ENCODE data around the gene PRDX5.

Gene PRDX5

DNA sequence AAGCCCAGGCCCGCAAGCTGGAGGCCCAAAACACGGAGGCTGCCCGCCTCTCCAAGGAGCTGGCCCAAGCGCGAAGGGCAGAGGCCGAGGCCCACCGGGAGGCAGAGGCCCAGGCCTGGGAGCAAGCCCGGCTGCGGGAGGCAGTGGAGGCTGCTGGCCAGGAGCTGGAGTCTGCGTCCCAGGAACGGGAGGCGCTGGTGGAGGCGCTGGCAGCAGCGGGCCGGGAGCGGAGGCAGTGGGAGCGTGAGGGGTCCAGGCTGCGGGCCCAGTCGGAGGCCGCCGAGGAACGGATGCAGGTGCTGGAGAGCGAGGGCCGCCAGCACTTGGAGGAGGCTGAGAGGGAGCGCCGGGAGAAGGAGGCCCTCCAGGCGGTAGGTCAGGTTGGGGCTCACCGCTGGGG, 26.9 kb downstream of the PRDX5 start:
- peaks cover 0 to 40% (median 30%) of the 10 kb centered on the region in 4 experiments for H3K4me1 ChIP-seq (ENCODE audit: control extremely low read depth in 1 of 4, control insufficient read depth in 4 of 4, insufficient read depth in 4 of 4, low read length in 3 of 4)
- H3K4me3 ChIP-seq (ENCODE audit: control insufficient read depth in 1 of 7, extremely low read depth in 1 of 7, insufficient read depth in 4 of 7, low read depth in 2 of 7, low read length in 6 of 7) = no peak overlapping the region
- no peaks in the 10 kb centered on the region for H3K9me3 ChIP-seq (ENCODE audit: control extremely low read depth in 1 of 5, control insufficient read depth in 4 of 5, insufficient read depth in 2 of 5, low read depth in 1 of 5, low read length in 4 of 5)
- no peak overlapping the region for H3K27ac ChIP-seq (ENCODE audit: insufficient read depth in 1 of 2, low read depth in 1 of 2, low read length in 2 of 2, poor library complexity in 1 of 2, severe bottlenecking in 2 of 2)
- peaks cover 0 to 11% (median 4%) of the 10 kb centered on the region in 4 experiments for H3K36me3 ChIP-seq (ENCODE audit: control insufficient read depth in 4 of 4, insufficient read depth in 4 of 4, low read length in 3 of 4)
- DNase-seq = no peak
- ChIA-PET CTCF (interaction anchor here (1.0 to 10.9 kb wide), 5 partner anchors 9 to 41 kb away, joined by 4 to 154 read pairs (median 4); partner anchors contain the start of genes PRDX5, RPS6KA4 and TRMT112), POLR2A (no interaction called here)
- 99% methylated on average over 27 of the region's 28 CpGs for WGBS (ENCODE audit: insufficient coverage)
- no peaks in the 10 kb centered on the region for H3K27me3 ChIP-seq (replicated peaks in 2 of 5; ENCODE audit: control insufficient read depth in 4 of 5, insufficient read depth in 5 of 5, low read length in 4 of 5)

DNA sequence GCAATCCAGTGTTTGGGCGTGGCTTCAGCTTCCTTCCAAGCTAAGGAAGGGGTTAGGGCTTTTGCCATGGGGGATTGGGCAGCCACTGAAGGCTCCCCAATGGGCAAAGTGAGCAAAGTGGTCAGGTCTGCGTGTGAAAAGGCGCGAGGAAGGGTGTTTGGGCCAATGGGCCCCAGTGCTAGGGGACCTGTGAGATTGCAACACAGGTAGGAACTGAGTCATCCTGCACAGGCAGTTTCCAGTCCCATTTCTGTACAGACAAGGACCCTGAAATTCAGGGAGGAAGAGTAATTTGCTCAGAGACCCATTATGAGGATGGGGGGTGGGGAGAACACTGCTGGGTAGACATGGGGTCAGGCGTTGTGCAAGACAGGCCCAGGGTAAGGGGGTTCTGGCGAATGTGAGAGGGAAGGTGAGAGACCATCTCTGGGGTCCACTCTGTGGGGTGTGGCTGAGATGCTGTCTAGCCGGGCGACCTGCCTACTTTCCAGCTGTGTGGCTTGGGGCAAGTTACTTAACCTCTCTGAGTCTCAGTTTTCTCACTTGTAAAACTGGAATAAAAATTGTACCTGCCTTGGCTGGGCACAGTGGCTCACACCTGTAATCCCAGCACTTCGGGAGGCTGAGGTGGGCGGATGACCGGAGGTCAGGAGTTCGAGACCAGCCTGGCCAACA, 29.4 kb downstream of the PRDX5 start:
- 73% methylated on average over 6 of the region's 12 CpGs for WGBS (ENCODE audit: insufficient coverage)
- ChIA-PET POLR2A (no interaction called here), CTCF (interaction anchor here (0.9 to 10.9 kb wide), 4 partner anchors 9 to 30 kb away, joined by 3 to 154 read pairs (median 70); partner anchors contain the start of genes PRDX5, RPS6KA4 and TRMT112)

DNA sequence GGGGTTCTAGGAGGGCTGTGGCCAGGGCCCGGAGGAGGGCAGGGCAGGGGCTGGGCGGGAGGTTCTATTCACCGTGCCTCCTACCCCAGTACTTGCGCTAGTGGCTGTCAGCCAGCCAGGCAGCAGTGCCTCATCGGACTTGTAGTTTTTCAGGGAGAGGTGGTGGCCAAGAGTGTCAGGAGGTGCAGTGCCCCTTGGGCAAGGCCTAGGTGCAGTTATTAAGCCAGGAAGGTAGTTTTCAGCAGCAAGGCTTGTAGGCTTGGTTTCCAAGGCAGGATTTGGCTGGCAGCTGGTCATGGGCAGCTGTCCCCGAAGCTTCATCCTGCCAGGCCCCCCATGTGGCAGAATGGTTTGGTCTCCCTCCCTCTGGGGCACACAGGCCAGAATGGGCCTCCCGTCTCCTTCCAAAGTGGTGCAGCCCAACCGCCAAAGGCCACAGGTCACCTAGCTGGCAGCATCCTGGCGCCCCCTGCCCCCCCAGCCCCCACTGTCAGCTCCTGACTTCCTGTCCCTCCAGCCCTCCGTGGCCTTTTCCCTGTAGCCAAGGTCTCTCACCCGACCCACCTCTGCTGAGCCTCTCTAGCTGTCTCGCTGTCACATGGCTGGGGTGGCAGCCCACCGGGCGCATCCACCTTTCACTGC, 30.6 kb downstream of the PRDX5 start:
- WGBS (ENCODE audit: insufficient coverage) = 94% methylated on average over 12 of the region's 14 CpGs
- Histone ChIP-seq H3K36me3 (ENCODE audit: control insufficient read depth in 4 of 4, insufficient read depth in 4 of 4, low read length in 3 of 4) (peaks cover 0 to 11% (median 3%) of the 10 kb centered on the region in 4 experiments), H3K27ac (ENCODE audit: insufficient read depth in 1 of 2, low read depth in 1 of 2, low read length in 2 of 2, poor library complexity in 1 of 2, severe bottlenecking in 2 of 2) (no peak overlapping the region), H3K27me3 (replicated peaks in 2 of 5; ENCODE audit: control insufficient read depth in 4 of 5, insufficient read depth in 5 of 5, low read length in 4 of 5) (no peaks in the 10 kb centered on the region), H3K9me3 (ENCODE audit: control extremely low read depth in 1 of 5, control insufficient read depth in 4 of 5, insufficient read depth in 2 of 5, low read depth in 1 of 5, low read length in 4 of 5) (no peaks in the 10 kb centered on the region), H3K4me1 (ENCODE audit: control extremely low read depth in 1 of 4, control insufficient read depth in 4 of 4, insufficient read depth in 4 of 4, low read length in 3 of 4) (peaks cover 0 to 8% (median 2%) of the 10 kb centered on the region in 4 experiments), H3K4me3 (ENCODE audit: control insufficient read depth in 1 of 7, extremely low read depth in 1 of 7, insufficient read depth in 4 of 7, low read depth in 2 of 7, low read length in 6 of 7) (no peak overlapping the region)
- POLR2A ChIA-PET = no interaction called here
- DNase-seq = no peak
- CTCF ChIA-PET = interaction anchor here (0.6 to 10.9 kb wide), 5 partner anchors 8 to 37 kb away, joined by 3 to 154 read pairs (median 4); partner anchors contain the start of genes PRDX5, RPS6KA4 and TRMT112

More for the DNA sequence above, 29.4 kb downstream of the PRDX5 start:
- peaks cover 0 to 14% (median 5%) of the 10 kb centered on the region in 4 experiments for H3K4me1 ChIP-seq (ENCODE audit: control extremely low read depth in 1 of 4, control insufficient read depth in 4 of 4, insufficient read depth in 4 of 4, low read length in 3 of 4)
- H3K4me3 ChIP-seq (ENCODE audit: control insufficient read depth in 1 of 7, extremely low read depth in 1 of 7, insufficient read depth in 4 of 7, low read depth in 2 of 7, low read length in 6 of 7) = no peak overlapping the region
- H3K36me3 ChIP-seq (ENCODE audit: control insufficient read depth in 4 of 4, insufficient read depth in 4 of 4, low read length in 3 of 4) = peaks cover 0 to 11% (median 4%) of the 10 kb centered on the region in 4 experiments
- DNase-seq = peak in 1 of 3 donors; percentile 22
- no peaks in the 10 kb centered on the region for H3K9me3 ChIP-seq (ENCODE audit: control extremely low read depth in 1 of 5, control insufficient read depth in 4 of 5, insufficient read depth in 2 of 5, low read depth in 1 of 5, low read length in 4 of 5)
- no peak overlapping the region for H3K27ac ChIP-seq (ENCODE audit: insufficient read depth in 1 of 2, low read depth in 1 of 2, low read length in 2 of 2, poor library complexity in 1 of 2, severe bottlenecking in 2 of 2)
- H3K27me3 ChIP-seq (replicated peaks in 2 of 5; ENCODE audit: control insufficient read depth in 4 of 5, insufficient read depth in 5 of 5, low read length in 4 of 5) = no peaks in the 10 kb centered on the region

DNA sequence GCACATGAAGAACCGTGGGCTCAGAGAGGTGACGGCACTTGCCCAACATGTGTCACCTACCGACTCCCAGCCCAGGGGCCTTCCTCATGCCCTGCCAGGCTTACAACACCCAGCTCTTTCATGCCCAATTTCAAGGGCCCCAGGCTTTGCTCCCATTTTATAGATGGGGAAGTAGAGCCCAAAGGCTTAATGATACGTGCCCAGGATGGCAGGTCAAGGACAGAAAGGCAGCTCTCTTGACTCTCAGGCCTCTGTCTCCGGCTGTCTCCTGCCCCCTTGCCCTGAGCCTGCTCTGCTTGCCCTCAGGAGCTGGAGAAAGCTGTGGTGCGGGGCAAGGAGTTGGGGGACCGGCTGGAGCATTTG, 31.1 kb downstream of the PRDX5 start:
- WGBS (ENCODE audit: insufficient coverage) = 92% methylated on average over 6 of the region's 7 CpGs
- no peaks in the 10 kb centered on the region for H3K9me3 ChIP-seq (ENCODE audit: control extremely low read depth in 1 of 5, control insufficient read depth in 4 of 5, insufficient read depth in 2 of 5, low read depth in 1 of 5, low read length in 4 of 5)
- H3K4me1 ChIP-seq (ENCODE audit: control extremely low read depth in 1 of 4, control insufficient read depth in 4 of 4, insufficient read depth in 4 of 4, low read length in 3 of 4) = peaks cover 0 to 9% (median 2%) of the 10 kb centered on the region in 4 experiments
- no peak for DNase-seq
- no peaks in the 10 kb centered on the region for H3K27me3 ChIP-seq (replicated peaks in 2 of 5; ENCODE audit: control insufficient read depth in 4 of 5, insufficient read depth in 5 of 5, low read length in 4 of 5)
- H3K27ac ChIP-seq (ENCODE audit: insufficient read depth in 1 of 2, low read depth in 1 of 2, low read length in 2 of 2, poor library complexity in 1 of 2, severe bottlenecking in 2 of 2) = no peak overlapping the region
- CTCF ChIA-PET = interaction anchor here (0.6 to 10.9 kb wide), 4 partner anchors 7 to 38 kb away, joined by 3 to 154 read pairs (median 70); partner anchors contain the start of gene RPS6KA4
- POLR2A ChIA-PET = no interaction called here
- peaks cover 0 to 7% (median 3%) of the 10 kb centered on the region in 4 experiments for H3K36me3 ChIP-seq (ENCODE audit: control insufficient read depth in 4 of 4, insufficient read depth in 4 of 4, low read length in 3 of 4)
- no peak overlapping the region for H3K4me3 ChIP-seq (ENCODE audit: control insufficient read depth in 1 of 7, extremely low read depth in 1 of 7, insufficient read depth in 4 of 7, low read depth in 2 of 7, low read length in 6 of 7)

DNA sequence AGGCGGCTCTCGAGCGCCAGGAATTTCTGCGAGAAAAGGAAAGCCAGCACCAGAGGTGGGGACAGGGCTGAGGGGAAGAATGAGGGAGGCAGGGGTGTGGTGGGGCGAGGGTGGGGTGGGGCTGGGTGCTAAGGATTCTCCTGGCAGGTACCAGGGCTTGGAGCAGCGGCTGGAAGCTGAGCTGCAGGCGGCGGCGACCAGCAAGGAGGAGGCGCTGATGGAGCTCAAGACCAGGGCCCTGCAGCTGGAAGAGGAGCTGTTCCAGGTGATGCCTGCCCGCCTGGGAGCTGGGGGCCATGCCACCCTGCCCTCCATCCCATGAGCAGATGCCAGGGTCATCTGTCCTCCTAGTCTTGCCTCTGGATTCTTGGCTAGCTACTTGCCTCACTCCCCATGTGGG, 31.5 kb downstream of the PRDX5 start:
- 96% methylated on average over 7 of the region's 11 CpGs for WGBS (ENCODE audit: insufficient coverage)
- Histone ChIP-seq H3K4me3 (ENCODE audit: control insufficient read depth in 1 of 7, extremely low read depth in 1 of 7, insufficient read depth in 4 of 7, low read depth in 2 of 7, low read length in 6 of 7) (no peak overlapping the region), H3K9me3 (ENCODE audit: control extremely low read depth in 1 of 5, control insufficient read depth in 4 of 5, insufficient read depth in 2 of 5, low read depth in 1 of 5, low read length in 4 of 5) (no peaks in the 10 kb centered on the region), H3K4me1 (ENCODE audit: control extremely low read depth in 1 of 4, control insufficient read depth in 4 of 4, insufficient read depth in 4 of 4, low read length in 3 of 4) (peaks cover 0 to 13% (median 3%) of the 10 kb centered on the region in 4 experiments), H3K27ac (ENCODE audit: insufficient read depth in 1 of 2, low read depth in 1 of 2, low read length in 2 of 2, poor library complexity in 1 of 2, severe bottlenecking in 2 of 2) (no peak overlapping the region), H3K36me3 (ENCODE audit: control insufficient read depth in 4 of 4, insufficient read depth in 4 of 4, low read length in 3 of 4) (peaks cover 0 to 6% (median 2%) of the 10 kb centered on the region in 4 experiments), H3K27me3 (replicated peaks in 2 of 5; ENCODE audit: control insufficient read depth in 4 of 5, insufficient read depth in 5 of 5, low read length in 4 of 5) (no peaks in the 10 kb centered on the region)
- no peak for DNase-seq
- POLR2A ChIA-PET = no interaction called here
- CTCF ChIA-PET = interaction anchor here (1.2 to 10.9 kb wide), 4 partner anchors 7 to 20 kb away, joined by 3 to 154 read pairs (median 70); partner anchors contain the start of gene RPS6KA4

DNA sequence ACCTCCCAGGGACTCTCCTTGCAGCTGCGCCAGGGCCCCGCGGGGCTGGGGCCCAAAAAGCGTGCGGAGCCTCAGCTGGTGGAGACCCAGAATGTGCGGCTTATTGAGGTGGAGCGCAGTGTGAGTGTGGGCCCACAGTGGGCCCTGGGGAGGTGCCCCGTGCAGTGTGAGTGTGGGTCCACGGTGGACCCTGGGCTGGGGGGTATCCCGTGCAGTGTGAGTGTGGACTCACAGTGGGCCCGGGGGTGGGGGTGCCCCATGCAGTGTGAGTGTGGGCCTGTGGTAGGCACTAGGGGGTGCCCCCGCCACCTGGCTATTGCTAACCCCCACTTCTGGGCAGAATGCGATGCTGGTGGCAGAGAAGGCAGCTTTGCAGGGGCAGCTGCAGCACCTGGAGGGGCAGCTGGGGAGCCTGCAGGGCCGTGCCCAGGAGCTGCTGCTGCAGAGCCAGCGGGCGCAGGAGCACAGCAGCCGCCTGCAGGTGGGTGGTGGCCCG, 33.3 kb downstream of the PRDX5 start:
- no peak for DNase-seq
- 96% methylated on average over 16 of the region's 18 CpGs for WGBS (ENCODE audit: insufficient coverage)
- H3K36me3 ChIP-seq (ENCODE audit: control insufficient read depth in 4 of 4, insufficient read depth in 4 of 4, low read length in 3 of 4) = no peaks in the 10 kb centered on the region
- CTCF ChIA-PET = interaction anchor here (1.1 to 10.8 kb wide), 4 partner anchors 6 to 42 kb away, joined by 3 to 154 read pairs (median 70); partner anchors contain the start of genes CCDC88B, PRDX5 and TRMT112
- H3K27me3 ChIP-seq (replicated peaks in 2 of 5; ENCODE audit: control insufficient read depth in 4 of 5, insufficient read depth in 5 of 5, low read length in 4 of 5) = no peaks in the 10 kb centered on the region
- POLR2A ChIA-PET = interaction anchor here (0.6 kb wide), 1 partner anchor 11 kb away, joined by 4 read pairs; the partner anchor contains the start of gene CCDC88B
- no peak overlapping the region for H3K4me3 ChIP-seq (ENCODE audit: control insufficient read depth in 1 of 7, extremely low read depth in 1 of 7, insufficient read depth in 4 of 7, low read depth in 2 of 7, low read length in 6 of 7)
- H3K9me3 ChIP-seq (ENCODE audit: control extremely low read depth in 1 of 5, control insufficient read depth in 4 of 5, insufficient read depth in 2 of 5, low read depth in 1 of 5, low read length in 4 of 5) = no peaks in the 10 kb centered on the region
- peaks cover 0 to 26% (median 12%) of the 10 kb centered on the region in 4 experiments for H3K4me1 ChIP-seq (ENCODE audit: control extremely low read depth in 1 of 4, control insufficient read depth in 4 of 4, insufficient read depth in 4 of 4, low read length in 3 of 4)
- H3K27ac ChIP-seq (ENCODE audit: insufficient read depth in 1 of 2, low read depth in 1 of 2, low read length in 2 of 2, poor library complexity in 1 of 2, severe bottlenecking in 2 of 2) = no peak overlapping the region
